Suppressor macrophage treated with lipopolysaccharide for 1 hour (primary cell): ENCODE results near the gene NCAN.
A peak's percentile ranks its signal among the peaks of the same experiment; 100 is the strongest.
"Not testable (repeated sequence)": the region's sequence is repeated elsewhere in the genome, so short reads cannot be mapped to it uniquely, and the experiment has no call there.

Source experiments
- DNase-seq, 3 donors: peaks; one replicate each; pipeline ENCODE4 v3.0.0-alpha.2; 2020 to 2022

Gene NCAN

GRCh38 chr19:19211499-19212420 lies at the start of gene NCAN:
Gene NCAN (plus strand): TSS chr19:19211958. CDS start chr19:19216954, 4,996 bp downstream.
- no peak for DNase-seq

GRCh38 chr19:19162495-19162894 lies 49.3 kb upstream of the NCAN start:
- no peak for DNase-seq

- DNase-seq, result no peak
Measured at GRCh38 chr19:19165396-19165795, 46.4 kb upstream of the NCAN start.

- DNase-seq, result no peak
Measured at GRCh38 chr19:19167612-19168011, 44.1 kb upstream of the NCAN start.

GRCh38 chr19:19169236-19170052 lies 42.3 kb upstream of the NCAN start:
- no peak for DNase-seq

DNA sequence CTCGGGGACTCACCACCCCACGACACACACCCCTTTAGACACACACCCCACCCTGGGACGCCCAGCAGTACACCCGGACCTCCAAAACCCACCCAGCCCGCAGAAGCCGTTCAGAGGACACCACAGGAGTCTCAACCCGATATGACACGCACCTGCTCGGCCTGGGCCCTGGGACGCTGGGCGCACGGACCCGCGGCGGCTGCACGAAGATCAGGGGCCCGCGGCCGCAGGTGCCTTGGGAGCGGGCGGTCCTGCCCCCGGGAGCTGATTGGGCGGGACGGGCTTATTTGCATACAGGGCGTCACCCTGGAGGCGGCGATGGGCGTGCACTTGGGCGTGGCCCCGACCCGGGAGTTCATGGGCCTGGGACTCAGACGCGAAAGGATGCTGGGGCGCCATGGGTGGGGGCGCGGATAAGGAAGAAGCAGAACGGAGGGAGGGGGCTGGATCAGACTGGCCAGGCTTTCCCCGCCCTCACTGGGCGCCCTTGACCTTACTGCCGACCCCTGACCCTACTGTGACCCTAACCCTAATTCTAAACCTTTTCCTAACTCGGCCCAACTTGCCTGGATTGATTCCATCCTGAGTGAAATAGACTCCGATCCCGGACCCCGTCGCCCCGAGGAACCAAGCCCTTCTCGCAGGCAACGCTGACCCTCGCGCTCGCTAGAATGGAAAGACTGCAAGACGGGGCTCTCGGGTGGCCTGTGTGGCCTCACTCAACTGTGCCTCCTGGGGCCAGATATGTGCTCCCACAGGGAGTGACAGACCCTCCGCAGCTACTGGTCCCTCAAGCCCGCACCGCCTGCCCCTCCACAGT lies 41.5 kb upstream of the NCAN start, which contains the start of gene MEF2B:
Gene MEF2B, minus strand, starts transcription at position 211 of the 820 bp plus-strand sequence. CDS start 19,528 bp downstream, outside the sequence.
- peak; percentile 53 to 79 (median 61) for DNase-seq

GRCh38 chr19:19170873-19171672 lies 40.7 kb upstream of the NCAN start:
- no peak for DNase-seq

- DNase-seq, result peak in 2 of 3 donors; percentile 8 to 19
Measured at GRCh38 chr19:19171821-19172532, 39.8 kb upstream of the NCAN start.

DNA sequence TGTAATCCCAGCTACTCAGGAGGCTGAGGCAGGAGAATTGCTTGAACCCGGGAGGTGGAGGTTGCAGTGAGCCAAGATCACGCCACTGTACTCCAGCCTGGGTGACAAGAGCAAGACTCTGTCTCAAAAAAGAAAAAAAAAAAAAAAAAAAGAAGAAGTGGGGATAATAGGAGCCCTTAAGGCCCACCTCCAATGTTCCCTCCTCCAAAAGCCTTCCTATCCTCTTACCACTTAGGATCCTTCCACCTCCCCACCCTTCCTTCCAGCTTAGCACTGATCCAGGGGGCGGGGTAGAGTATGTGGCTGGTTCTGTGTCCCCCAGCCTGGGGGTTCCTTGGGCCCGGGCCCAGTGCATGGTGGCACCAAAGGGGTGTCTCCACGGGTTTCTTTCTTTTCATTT lies 38.5 kb upstream of the NCAN start:
- not testable (repeated sequence) for DNase-seq

GRCh38 chr19:19176950-19177349 lies 34.8 kb upstream of the NCAN start:
- no peak for DNase-seq

DNA sequence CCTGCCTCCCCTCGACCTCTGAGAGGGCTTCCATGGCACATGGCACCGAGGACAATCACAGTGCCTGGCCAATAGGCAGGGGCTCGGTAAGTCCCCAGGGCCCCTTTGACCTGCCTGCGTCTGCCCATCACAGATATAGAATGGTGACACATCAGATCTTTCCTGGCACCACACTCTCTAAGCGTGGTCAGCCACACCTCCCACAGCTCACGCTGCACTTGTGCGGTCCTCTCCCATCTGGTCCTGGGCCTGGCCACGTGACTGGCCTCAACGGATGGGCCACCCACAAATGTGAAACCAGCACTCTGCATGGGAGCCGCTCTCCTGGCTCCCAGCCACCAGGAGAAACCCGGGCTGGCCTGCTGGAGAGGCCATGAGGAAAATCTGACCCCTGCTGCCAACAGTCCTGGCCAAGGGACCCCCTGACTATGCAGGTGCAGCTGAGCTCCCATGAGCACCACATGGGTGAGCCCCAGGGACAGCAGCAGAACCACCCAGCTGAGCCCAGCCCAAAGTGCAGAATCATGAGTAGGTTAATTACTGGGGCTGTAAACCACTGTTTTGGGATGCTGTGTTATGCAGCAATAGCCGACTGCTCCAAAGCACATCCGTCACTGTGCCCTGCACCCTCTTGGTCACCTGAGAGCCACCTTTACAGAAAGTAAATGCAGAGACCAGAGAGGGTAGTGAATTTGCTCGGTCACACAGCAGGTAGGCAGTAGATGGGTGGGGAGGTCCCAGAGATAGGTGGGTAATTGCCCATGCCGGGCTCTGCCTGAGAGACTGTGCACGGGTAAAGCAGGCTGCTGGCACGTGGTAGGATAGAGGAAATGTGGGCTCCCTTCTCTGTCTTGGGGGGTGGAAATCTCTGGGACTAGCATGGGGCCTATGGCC lies 32.0 kb upstream of the NCAN start:
- DNase-seq, result no peak

DNA sequence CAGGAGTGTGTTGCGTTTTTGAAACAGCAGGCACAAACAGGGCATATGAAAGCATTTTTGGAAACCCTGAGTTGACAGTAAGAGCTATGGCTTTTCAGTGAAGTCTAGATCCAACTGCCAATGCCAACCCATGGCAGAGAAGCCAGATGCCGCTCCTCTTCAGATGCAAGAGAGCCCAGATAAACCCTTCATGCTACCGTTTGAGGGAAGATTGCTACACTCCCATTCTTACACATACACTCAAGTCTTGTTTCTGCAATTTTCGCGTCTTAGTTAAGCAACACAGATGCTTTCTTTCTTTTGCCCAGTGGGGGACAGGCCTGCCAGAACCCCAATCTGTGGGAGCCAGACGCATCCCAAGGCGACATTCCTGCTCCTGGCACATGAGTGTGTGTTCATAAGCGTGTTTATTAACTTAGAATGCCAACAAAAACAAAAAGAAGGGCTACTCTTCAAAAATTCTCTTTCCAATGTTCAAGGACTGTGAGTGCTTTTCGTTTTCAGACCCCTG lies 30.2 kb upstream of the NCAN start:
- DNase-seq, result no peak

- DNase-seq, result peak in 2 of 3 donors; percentile 22 to 32
Measured at GRCh38 chr19:19185853-19186740, 25.7 kb upstream of the NCAN start.

GRCh38 chr19:19186742-19187141 lies 25.0 kb upstream of the NCAN start:
- no peak for DNase-seq

- DNase-seq, result no peak
Measured at GRCh38 chr19:19191768-19192077, 20.0 kb upstream of the NCAN start.

- peak; percentile 100 for DNase-seq
Measured at GRCh38 chr19:19192078-19192882, 19.5 kb upstream of the NCAN start, which contains the start of the genes BORCS8 and RFXANK. Gene BORCS8 (minus strand): TSS chr19:19192152. CDS start chr19:19192117, 35 bp downstream. Gene RFXANK (plus strand): TSS chr19:19192258. CDS start chr19:19193947, 1,689 bp downstream.

DNA sequence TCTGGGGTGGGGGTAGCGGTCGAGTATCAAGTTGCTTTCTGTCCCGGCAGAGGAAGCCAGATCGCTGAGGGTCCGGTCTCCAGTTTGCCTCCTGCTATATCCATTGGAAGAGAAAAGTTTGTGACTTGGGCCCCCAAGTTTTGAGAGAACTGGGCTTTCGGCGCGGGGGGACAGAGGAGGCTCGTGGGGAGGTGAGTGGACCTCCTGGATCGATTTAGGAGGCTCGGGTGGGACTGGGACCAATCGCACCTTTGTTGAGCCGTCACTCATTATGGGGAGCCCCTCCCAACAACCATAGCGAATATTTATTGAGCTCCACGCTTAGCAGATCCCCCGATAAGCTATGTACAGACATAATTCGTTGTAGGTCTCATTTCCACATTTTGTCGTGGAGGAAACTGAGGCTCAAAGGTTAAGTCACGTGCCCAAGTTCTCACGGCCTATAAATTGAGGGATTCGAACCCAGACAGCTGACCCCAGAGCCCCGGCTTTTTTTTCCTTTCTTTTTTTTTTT lies 18.8 kb upstream of the NCAN start:
- DNase-seq, result no peak

DNA sequence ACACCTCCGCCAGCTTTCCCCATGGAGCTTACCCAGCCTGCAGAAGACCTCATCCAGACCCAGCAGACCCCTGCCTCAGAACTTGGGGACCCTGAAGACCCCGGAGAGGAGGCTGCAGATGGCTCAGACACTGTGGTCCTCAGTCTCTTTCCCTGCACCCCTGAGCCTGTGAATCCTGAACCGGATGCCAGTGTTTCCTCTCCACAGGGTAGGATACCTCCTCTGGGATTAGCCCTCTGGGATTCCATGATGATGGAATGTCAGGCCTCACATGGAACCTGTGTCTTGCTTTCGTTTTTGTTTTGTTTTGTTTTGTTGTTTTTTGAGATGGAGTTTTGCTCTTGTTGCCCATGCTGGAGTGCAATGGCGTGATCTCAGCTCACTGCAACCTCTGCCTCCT lies 17.8 kb upstream of the NCAN start:
- DNase-seq, result no peak
